LNCaP clone FGC (cell line): Measurements from ENCODE around the gene PHLDA2.
"Not testable (repeated sequence)": the region's sequence is repeated elsewhere in the genome, so short reads cannot be mapped to it uniquely, and the experiment has no call there.

Experiments used
- DNase-seq: peaks from one replicate; pipeline ENCODE4 v3.0.0-alpha.2; 2011; ENCODE audit warnings: low read depth
- H3K4me3 ChIP-seq: 2 replicates; pipeline ENCODE4 v1.5.1; 2011; ENCODE audit warnings: mild to moderate bottlenecking, low read depth, low read length, control low read depth
- TF ChIP-seq, protein P1 (sequence below): IDR thresholded peaks from 2 replicates; pipeline ENCODE4 v1.5.1; 2012; ENCODE audit warnings: mild to moderate bottlenecking; ENCODE audit not compliant: control insufficient read depth, insufficient read depth; ENCODE audit errors: extremely low read depth

Gene PHLDA2

DNA sequence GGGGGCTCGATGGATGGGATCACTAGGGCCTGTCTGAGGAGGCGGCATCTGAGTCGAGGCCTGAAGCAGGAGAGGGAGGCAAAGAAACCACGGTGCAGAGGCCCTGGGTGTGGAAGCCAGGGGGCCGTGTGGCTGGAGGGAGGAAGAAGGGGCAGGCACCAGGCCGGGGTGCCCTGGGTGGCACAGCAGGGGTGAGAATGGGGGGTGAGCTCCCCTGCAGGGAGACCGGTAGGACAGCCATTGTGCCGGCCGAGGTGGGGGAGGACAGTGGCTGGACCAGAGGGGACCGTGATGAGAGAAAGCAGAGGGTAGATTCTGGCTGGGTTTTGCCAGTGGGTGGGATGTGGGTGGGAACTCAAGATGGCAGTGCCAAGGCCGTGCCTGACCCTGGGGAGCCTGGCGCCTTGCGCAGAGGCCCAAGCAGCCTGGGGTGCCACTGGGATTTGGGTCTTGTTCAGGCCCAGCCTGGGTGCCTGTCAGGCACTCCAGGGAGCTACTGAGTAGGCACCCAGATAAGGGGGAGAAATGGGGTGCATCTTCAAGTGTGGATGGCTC, 18.7 kb downstream of the PHLDA2 start:
- no peak for DNase-seq
- no peak overlapping the region for H3K4me3 ChIP-seq
- TF ChIP-seq, protein P1, sequence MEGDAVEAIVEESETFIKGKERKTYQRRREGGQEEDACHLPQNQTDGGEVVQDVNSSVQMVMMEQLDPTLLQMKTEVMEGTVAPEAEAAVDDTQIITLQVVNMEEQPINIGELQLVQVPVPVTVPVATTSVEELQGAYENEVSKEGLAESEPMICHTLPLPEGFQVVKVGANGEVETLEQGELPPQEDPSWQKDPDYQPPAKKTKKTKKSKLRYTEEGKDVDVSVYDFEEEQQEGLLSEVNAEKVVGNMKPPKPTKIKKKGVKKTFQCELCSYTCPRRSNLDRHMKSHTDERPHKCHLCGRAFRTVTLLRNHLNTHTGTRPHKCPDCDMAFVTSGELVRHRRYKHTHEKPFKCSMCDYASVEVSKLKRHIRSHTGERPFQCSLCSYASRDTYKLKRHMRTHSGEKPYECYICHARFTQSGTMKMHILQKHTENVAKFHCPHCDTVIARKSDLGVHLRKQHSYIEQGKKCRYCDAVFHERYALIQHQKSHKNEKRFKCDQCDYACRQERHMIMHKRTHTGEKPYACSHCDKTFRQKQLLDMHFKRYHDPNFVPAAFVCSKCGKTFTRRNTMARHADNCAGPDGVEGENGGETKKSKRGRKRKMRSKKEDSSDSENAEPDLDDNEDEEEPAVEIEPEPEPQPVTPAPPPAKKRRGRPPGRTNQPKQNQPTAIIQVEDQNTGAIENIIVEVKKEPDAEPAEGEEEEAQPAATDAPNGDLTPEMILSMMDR = no peak

DNA sequence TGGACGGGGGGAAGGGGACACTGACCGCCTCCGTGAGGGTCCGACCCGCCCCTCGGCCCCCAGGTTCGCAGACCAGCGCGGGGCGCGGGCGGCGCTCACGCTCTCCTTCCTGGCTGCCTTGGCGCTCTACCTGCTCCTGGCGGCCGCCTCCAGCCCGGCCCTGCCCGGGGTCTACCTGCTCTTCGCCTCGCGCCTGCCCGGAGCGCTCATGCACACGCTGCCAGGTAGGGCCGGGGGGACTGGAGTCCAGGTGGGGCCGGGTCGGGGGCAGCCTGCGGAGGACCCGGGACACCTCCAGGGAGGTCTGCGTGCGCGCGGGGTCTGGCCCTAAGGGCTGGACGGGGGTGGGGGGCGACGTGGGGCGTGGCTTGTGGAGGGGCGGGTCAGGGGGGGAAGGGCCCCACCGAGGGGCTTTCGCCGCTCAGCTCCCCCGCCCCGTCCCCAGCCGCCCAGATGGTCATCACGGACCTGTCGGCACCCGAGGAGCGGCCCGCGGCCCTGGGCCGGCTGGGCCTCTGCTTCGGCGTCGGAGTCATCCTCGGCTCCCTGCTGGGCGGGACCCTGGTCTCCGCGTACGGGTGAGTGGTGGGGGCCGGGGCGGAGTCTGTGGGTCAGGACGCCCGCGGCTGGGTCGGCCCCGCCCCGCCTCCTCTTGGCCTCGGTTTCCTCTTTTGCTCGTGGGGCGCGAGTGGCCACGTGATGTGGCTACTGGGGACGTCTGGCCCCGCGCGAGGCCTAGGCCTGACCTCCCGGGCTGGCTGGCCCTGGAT, 19.9 kb downstream of the PHLDA2 start:
- H3K4me3 ChIP-seq = no peak overlapping the region
- no peak for DNase-seq
- TF ChIP-seq, protein P1 = no peak

DNA sequence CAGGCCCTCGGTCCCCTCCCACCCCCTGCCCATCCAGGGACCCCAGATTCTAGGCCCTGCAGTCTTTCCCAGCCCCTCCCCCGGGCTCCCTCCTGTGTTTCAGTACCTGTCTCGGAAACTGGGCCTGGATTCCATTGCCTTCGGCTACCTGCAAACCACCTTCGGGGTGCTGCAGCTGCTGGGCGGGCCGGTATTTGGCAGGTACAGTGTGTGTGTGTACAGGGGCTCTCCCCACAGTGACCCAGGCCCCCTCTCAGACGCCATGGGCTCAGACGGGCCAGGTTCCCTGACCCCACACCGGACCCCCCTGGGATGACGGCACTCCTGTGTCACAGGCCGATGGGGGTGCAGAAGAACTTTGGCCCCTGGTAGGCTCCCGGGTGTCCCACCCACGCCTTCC, 21.1 kb downstream of the PHLDA2 start:
- no peak for DNase-seq
- H3K4me3 ChIP-seq = no peak overlapping the region
- TF ChIP-seq, protein P1 = no peak

DNA sequence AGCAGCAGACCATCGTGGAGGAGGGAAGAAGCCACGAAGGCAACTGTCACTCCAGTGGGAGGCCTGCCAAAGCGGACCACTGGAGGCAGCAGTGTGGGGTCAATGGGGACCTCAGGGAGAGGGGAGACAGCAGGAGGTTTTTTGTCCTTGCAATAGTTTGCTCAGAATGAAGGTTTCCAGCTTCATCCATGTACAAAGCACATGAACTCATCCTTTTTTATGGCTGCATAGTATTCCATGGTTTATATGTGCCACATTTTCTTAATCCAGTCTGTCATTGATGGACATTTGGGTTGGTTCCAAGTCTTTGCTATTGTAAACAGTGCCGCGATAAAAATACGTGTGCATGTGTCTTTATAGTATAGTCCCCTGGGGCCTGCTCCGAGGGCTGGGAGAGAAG, 23.9 kb downstream of the PHLDA2 start:
- not testable (repeated sequence) for H3K4me3 ChIP-seq, DNase-seq

DNA sequence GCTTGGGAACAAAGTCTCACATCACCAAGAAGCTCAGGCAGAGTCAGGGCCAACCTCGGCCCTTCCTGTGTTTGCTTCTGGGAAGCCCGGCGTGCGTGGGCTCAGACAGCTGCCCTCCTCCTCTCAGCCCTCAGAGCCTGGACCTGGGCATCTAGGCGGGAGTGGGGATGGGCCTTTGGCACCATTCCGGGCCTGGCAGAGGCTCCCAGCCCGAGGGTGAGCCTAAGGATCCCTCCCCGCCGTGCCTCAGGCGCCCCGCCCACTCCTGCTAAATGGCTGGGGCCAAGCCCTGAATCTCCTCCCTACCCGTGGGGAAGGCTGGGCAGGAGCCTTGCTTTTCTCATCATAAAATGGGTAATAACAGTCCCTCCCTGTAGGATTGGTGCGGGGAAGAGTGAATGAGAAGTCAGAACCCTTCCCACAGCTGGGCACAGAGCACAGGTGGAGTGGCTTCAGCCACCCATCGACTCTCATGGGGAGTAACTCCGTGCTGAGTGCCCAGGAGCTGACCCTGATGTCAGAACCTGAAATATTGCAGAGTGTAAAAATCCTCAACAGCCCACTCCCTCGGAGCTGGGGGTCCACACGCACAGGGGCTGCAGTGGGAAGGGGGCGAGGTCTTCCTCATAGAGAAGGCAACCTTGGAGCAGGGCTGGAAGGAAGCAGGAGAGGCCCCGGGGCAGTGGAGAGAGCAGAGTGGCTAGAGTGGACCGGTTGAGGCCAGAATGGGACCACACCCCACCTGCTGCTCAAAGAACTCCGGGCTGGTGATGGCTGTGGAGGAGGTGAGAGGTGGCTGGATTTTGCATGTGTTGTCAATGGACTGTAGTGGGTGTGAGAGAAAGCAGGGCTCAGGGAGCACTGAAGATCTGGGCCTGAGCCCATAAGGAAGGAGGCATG, 24.8 kb downstream of the PHLDA2 start:
- DNase-seq = no peak
- TF ChIP-seq, protein P1 = no peak
- no peak overlapping the region for H3K4me3 ChIP-seq

DNA sequence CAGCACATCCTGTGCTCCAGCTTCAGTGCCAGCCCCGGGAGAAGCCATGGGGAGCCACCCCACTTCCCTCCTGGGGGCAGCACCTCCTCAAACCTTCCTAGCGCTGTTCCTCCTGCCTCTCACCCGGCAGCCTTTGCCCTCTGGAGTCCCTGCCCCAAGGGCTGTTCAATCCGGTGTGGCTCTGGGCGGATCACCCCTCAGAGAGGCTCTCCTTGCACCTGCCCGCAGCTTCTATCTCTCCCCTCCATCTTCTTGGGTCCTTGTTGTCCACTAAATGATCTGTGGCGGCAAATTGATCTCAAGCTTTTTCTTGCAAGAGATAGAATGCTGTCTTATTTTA, 25.6 kb downstream of the PHLDA2 start:
- DNase-seq = no peak
- no peak overlapping the region for H3K4me3 ChIP-seq
- TF ChIP-seq, protein P1 = no peak
